H1 (cell line): ENCODE measurements around the gene TNFRSF8. TPM values are rescaled to one million over a fixed set of nuclear protein-coding genes. Genes with fewer than 3 reads are reported as not detected.

Experiments used
- CTCF ChIA-PET: fragments of 300-600 bp; sonication (Branson Sonifier 250); formaldehyde crosslinking; loops from one replicate; lab custom pipeline; 2021; ENCODE audit not compliant: partially characterized antibody; lab: Charles Lee
- POLR2A ChIA-PET: fragments of 300-600 bp; sonication (Branson Sonifier 250); formaldehyde crosslinking; loops from one replicate; lab custom pipeline; 2021; ENCODE audit warnings: inconsistent platforms; ENCODE audit not compliant: partially characterized antibody; lab: Charles Lee
- DNase-seq, 2 experiments: peaks; one replicate each; pipeline versions ENCODE4 v3.0.0 to v3.0.0-alpha.2; 2010 to 2022; ENCODE audit warnings: low spot score in 2 of 2, low read depth in 1 of 2, mixed read lengths in 1 of 2
- FAIRE-seq: peaks from 2 replicates; lab custom pipeline; 2011; peaks lifted over from hg19 to GRCh38; lab: Jason Lieb, UNC
- H2AFZ ChIP-seq: 2 replicates; pipeline ENCODE4 v1.8.1; 2012; ENCODE audit warnings: low read length, inconsistent platforms
- H2AK5ac ChIP-seq: 2 replicates; pipeline ENCODE4 v1.6.1; 2013; ENCODE audit warnings: low read depth, low read length
- H2BK120ac ChIP-seq: replicated peaks from 2 replicates; pipeline ENCODE3; 2013; ENCODE audit warnings: low read depth, low read length, inconsistent platforms
- H2BK12ac ChIP-seq: 2 replicates; pipeline ENCODE4 v1.6.1; 2013; ENCODE audit warnings: low read depth, low read length
- H2BK15ac ChIP-seq: 2 replicates; pipeline ENCODE4 v1.6.1; 2013; ENCODE audit warnings: low read length
- H2BK20ac ChIP-seq: 2 replicates; pipeline ENCODE4 v1.6.1; 2013; ENCODE audit warnings: low read length
- H2BK5ac ChIP-seq: 2 replicates; pipeline ENCODE4 v1.6.1; 2013; ENCODE audit warnings: low read depth, low read length
- H3K14ac ChIP-seq: 2 replicates; pipeline ENCODE4 v1.6.1; 2013; ENCODE audit warnings: inconsistent platforms; ENCODE audit not compliant: insufficient read length
- H3K18ac ChIP-seq: 2 replicates; pipeline ENCODE4 v1.6.1; 2013; ENCODE audit warnings: low read length; ENCODE audit errors: extremely low read depth
- H3K23ac ChIP-seq: 2 replicates; pipeline ENCODE4 v1.6.1; 2013; ENCODE audit warnings: inconsistent platforms; ENCODE audit not compliant: insufficient read length
- H3K23me2 ChIP-seq: 2 replicates; pipeline ENCODE4 v1.6.1; 2013; ENCODE audit warnings: low read depth, low read length
- H3K27ac ChIP-seq: 2 replicates; pipeline ENCODE4 v1.6.1; 2011; ENCODE audit warnings: low read depth, low read length, inconsistent platforms
- H3K27me3 ChIP-seq, 4 experiments: replicated peaks in 1 of 4; 1 replicate in 1 of 4; 2 replicates in 3 of 4; pipeline versions ENCODE4 v1.6.1 to v1.8.1; 2011 to 2013; ENCODE audit warnings: low read length in 3 of 4, mild to moderate bottlenecking in 3 of 4, inconsistent platforms in 2 of 4, mixed read lengths in 2 of 4, moderate library complexity in 1 of 4; ENCODE audit not compliant: control insufficient read depth in 3 of 4, insufficient read depth in 3 of 4; ENCODE audit errors: extremely low read depth in 1 of 4
- H3K36me3 ChIP-seq, 4 experiments: 2 replicates each; pipeline versions ENCODE4 v1.6.1 to v1.8.1; 2011 to 2013; ENCODE audit warnings: mild to moderate bottlenecking in 4 of 4, low read length in 3 of 4, moderate library complexity in 2 of 4, control low read depth in 1 of 4, inconsistent platforms in 1 of 4; ENCODE audit not compliant: insufficient read depth in 4 of 4, control insufficient read depth in 2 of 4
- H3K4ac ChIP-seq: replicated peaks from 2 replicates; pipeline ENCODE3; 2013; ENCODE audit warnings: low read length, low read depth, mixed read lengths, inconsistent platforms; ENCODE audit not compliant: insufficient read length
- H3K4me1 ChIP-seq, 4 experiments: replicated peaks in 1 of 4; 1 replicate in 1 of 4; 2 replicates in 3 of 4; pipeline versions ENCODE4 v1.6.1 to v1.8.1; 2011 to 2013; ENCODE audit warnings: low read length in 3 of 4, inconsistent platforms in 2 of 4, mixed read lengths in 1 of 4; ENCODE audit not compliant: insufficient read depth in 4 of 4, control insufficient read depth in 3 of 4
- H3K4me2 ChIP-seq, 2 experiments: 2 replicates each; pipeline versions ENCODE4 v1.6.1 to v1.8.1; 2011 to 2013; ENCODE audit warnings: low read depth in 2 of 2, low read length in 2 of 2, control low read depth in 1 of 2, inconsistent platforms in 1 of 2, mild to moderate bottlenecking in 1 of 2; ENCODE audit not compliant: insufficient read depth in 1 of 2
- H3K4me3 ChIP-seq, 4 experiments: fragments of 200-600, 300-600 bp in 1 of 4; sonication (generic), shearing (Covaris generic), sonication (Bioruptor Twin) in 1 of 4; 2 replicates each; pipeline versions ENCODE4 v1.5.1 to v1.8.1; 2011 to 2016; ENCODE audit warnings: low read length in 4 of 4, low read depth in 3 of 4, control low read depth in 2 of 4, inconsistent platforms in 2 of 4, mild to moderate bottlenecking in 2 of 4, mixed read lengths in 1 of 4, moderate library complexity in 1 of 4; ENCODE audit not compliant: insufficient read depth in 2 of 4; ENCODE audit errors: extremely low read depth in 1 of 4
- H3K56ac ChIP-seq: replicated peaks from 2 replicates; pipeline ENCODE3; 2013; ENCODE audit warnings: low read depth, mild to moderate bottlenecking, mixed read lengths, low read length, inconsistent platforms; ENCODE audit not compliant: insufficient read length
- H3K79me1 ChIP-seq: 2 replicates; pipeline ENCODE4 v1.6.1; 2013; ENCODE audit warnings: low read depth, low read length, control low read depth
- H3K79me2 ChIP-seq, 2 experiments: 2 replicates each; pipeline versions ENCODE4 v1.6.1 to v1.8.1; 2012 to 2013; ENCODE audit warnings: low read length in 2 of 2, mild to moderate bottlenecking in 2 of 2, inconsistent platforms in 1 of 2; ENCODE audit not compliant: insufficient read depth in 2 of 2, control insufficient read depth in 1 of 2
- H3K9ac ChIP-seq, 4 experiments: replicated peaks in 1 of 4; 1 replicate in 1 of 4; 2 replicates in 3 of 4; pipeline versions ENCODE4 v1.6.1 to v1.8.1; 2011 to 2013; ENCODE audit warnings: low read depth in 3 of 4, low read length in 3 of 4, control low read depth in 2 of 4, mild to moderate bottlenecking in 2 of 4, moderate library complexity in 2 of 4, inconsistent platforms in 1 of 4; ENCODE audit errors: extremely low read depth in 1 of 4
- H3K9me3 ChIP-seq, 2 experiments: 2 replicates each; pipeline versions ENCODE4 v1.6.1 to v1.8.1; 2012 to 2013; ENCODE audit warnings: mild to moderate bottlenecking in 2 of 2, moderate library complexity in 2 of 2, control low read depth in 1 of 2, inconsistent platforms in 1 of 2, low read depth in 1 of 2, low read length in 1 of 2, mixed read lengths in 1 of 2; ENCODE audit not compliant: insufficient read depth in 2 of 2
- H4K20me1 ChIP-seq, 2 experiments: replicated peaks in 1 of 2; 2 replicates each; pipeline versions ENCODE3 to v1.8.1; 2011 to 2013; ENCODE audit warnings: inconsistent platforms in 2 of 2, low read length in 2 of 2, mild to moderate bottlenecking in 1 of 2; ENCODE audit not compliant: insufficient read depth in 2 of 2, control insufficient read depth in 1 of 2
- H4K5ac ChIP-seq: 2 replicates; pipeline ENCODE4 v1.6.1; 2013; ENCODE audit warnings: low read length, low read depth, mixed read lengths, inconsistent platforms; ENCODE audit not compliant: insufficient read length
- H4K8ac ChIP-seq: 2 replicates; pipeline ENCODE4 v1.8.0; 2013; ENCODE audit warnings: mild to moderate bottlenecking, moderate library complexity, low read length, inconsistent platforms; ENCODE audit not compliant: insufficient read depth; ENCODE audit errors: extremely low read depth
- H4K91ac ChIP-seq: replicated peaks from 2 replicates; pipeline ENCODE3; 2013; ENCODE audit warnings: low read length, mixed read lengths, inconsistent platforms; ENCODE audit not compliant: insufficient read length
- ASH2L ChIP-seq: fragments of 200-600, 300-600 bp; sonication (generic); IDR thresholded peaks from one replicate; pipeline ENCODE4 v1.7.1; 2017; ENCODE audit warnings: low read length
- BRCA1 ChIP-seq: IDR thresholded peaks from 2 replicates; pipeline ENCODE4 v1.6.1; 2012; ENCODE audit warnings: low read depth, low read length, improper control_type of control experiment
- EGR1 ChIP-seq: IDR thresholded peaks from 2 replicates; pipeline ENCODE4 v1.6.1; 2011; ENCODE audit warnings: low read depth, low read length, borderline replicate concordance
- GTF2F1 ChIP-seq: IDR thresholded peaks from 2 replicates; pipeline ENCODE4 v1.6.1; 2012; ENCODE audit warnings: low read depth, low read length, improper control_type of control experiment, borderline replicate concordance
- JUND ChIP-seq: IDR thresholded peaks from 2 replicates; pipeline ENCODE4 v1.6.1; 2011; ENCODE audit warnings: mild to moderate bottlenecking, improper control_type of control experiment, low read length
- SAP30 ChIP-seq: fragments of 300-600 bp; sonication (generic); IDR thresholded peaks from 2 replicates; pipeline ENCODE4 v1.7.1; 2012; ENCODE audit warnings: low read length, moderate library complexity, mild to moderate bottlenecking, inconsistent platforms; ENCODE audit not compliant: insufficient read depth, insufficient replicate concordance
- WGBS, 2 experiments: shearing (Covaris generic) in 1 of 2; methylation state at CpG; one replicate each; pipeline versions ENCODE4 v1.1.6 to v1.1.7; 2013 to 2015; ENCODE audit warnings: low lambda C conversion rate in 2 of 2, mixed read lengths in 2 of 2, inconsistent platforms in 1 of 2, low coverage in 1 of 2, missing lambda C conversion rate in 1 of 2; ENCODE audit not compliant: insufficient replicate concordance in 2 of 2, insufficient coverage in 1 of 2, insufficient read length in 1 of 2; ENCODE audit errors: extremely low coverage in 1 of 2, missing lambda C conversion rate in 1 of 2; 5-methylcytosine and 5-hydroxymethylcytosine counted together
- polyA plus RNA-seq, 7 experiments: library from polyadenylated mRNA; depleted of rRNA in 3 of 7; stranded (reverse) in 5 of 7; unstranded in 2 of 7; fragments of >200 nt in 5 of 7; fragments of 200-250 nt in 2 of 7; gene quantifications; 1 replicate in 5 of 7; 2 replicates in 1 of 7; 4 replicates in 1 of 7; pipeline versions ENCODE4 v1.2.1 to v1.2.3, GENCODE V29; 2011 to 2013; ENCODE audit warnings: missing spikeins in 2 of 7, mixed read lengths in 2 of 7
- total RNA-seq: library from RNA; stranded (reverse); fragmentation: NEBNext Ultra II Directional; extraction: Animal tissue kit (Norgen Biotek cat#: 25700); gene quantifications from 2 replicates; pipeline ENCODE4 v1.2.1, GENCODE V29; 2021

Gene TNFRSF8
- total and polyA plus RNA-seq, 2 of the 8 experiments (the other 6 are each of a cell fraction or from before 2014, with no cell fraction given) = 23.2 to 32.7 TPM

DNA sequence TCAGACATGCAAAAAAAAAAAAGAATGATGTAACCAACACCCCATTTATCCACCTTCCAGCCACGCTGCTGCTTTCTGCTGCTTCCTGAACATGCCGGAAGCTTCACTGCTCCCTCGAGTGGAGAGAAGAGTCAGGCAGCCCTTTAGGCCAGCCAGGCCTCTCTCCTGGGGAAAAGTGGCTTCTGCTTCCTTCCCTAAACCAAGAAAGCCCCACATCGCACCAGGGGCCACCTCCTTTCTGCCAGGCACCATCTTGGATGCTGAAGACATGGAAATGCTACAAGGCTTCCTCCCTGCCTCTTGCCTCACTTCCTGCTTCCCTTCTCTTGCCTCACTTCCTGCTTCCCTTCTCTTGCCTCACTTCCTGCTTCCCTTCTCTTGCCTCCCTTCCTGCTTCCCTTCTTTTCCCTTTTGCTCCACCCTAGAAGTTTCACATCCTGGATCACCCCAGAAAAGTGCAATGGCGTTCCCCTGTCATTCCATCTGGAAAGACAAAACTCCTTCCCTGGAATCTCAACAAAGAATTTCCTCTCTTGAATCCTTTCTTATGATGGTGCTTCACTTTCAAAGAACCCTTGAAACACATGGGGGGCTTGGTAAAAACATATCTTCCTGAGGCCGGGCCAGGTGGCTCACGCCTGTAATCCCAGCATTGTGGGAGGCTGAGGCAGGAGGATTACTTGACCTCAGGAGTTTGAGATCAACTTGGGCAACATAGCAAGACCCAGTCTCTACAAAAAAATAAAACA, 18.7 kb downstream of the TNFRSF8 start:
- no peak for DNase-seq
- WGBS, 2 experiments = 89% methylated on average over 7 of the region's 7 CpGs; no CpG with 5 or more reads in 1 of the 2 experiments
- H3K23ac ChIP-seq = no peak overlapping the region
- no peak overlapping the region for H3K18ac ChIP-seq
- no peaks in the 10 kb centered on the region for H3K27me3 ChIP-seq
- TF ChIP-seq GTF2F1 = no peak
- no peak for TF ChIP-seq EGR1
- no peak for TF ChIP-seq ASH2L
- TF ChIP-seq BRCA1 = no peak
- no peak for TF ChIP-seq JUND
- no peak for TF ChIP-seq SAP30
- TF ChIP-seq, all 59 proteins: peak for 0
- no peak overlapping the region for H2AFZ ChIP-seq
- ChIA-PET POLR2A (no interaction called here), CTCF (interaction anchor here (1.5 kb wide), 1 partner anchor 13 kb away, joined by 4 read pairs; no protein-coding TSS in a partner anchor)
- no peak overlapping the region for H3K4ac ChIP-seq
- H2BK15ac ChIP-seq = no peak overlapping the region
- H3K9ac ChIP-seq = no peak overlapping the region
- H4K8ac ChIP-seq = no peak overlapping the region
- H3K14ac ChIP-seq = no peak overlapping the region
- H2AK5ac ChIP-seq = no peak overlapping the region
- H3K23me2 ChIP-seq = peaks cover 6% of the 10 kb centered on the region; the same call in 1 of the 2 replicates
- no peak overlapping the region for H3K56ac ChIP-seq
- peaks cover 0 to 6% of the 10 kb centered on the region in 2 experiments for H4K20me1 ChIP-seq
- H3K79me2 ChIP-seq = peaks cover 0 to 4% of the 10 kb centered on the region in 2 experiments; a peak in 1 of 4 replicates
- H3K9me3 ChIP-seq = no peaks in the 10 kb centered on the region; a peak in 1 of 4 replicates
- no peak overlapping the region for H3K27ac ChIP-seq
- no peak overlapping the region for H4K5ac ChIP-seq
- peaks cover 3% of the 10 kb centered on the region for H3K79me1 ChIP-seq
- H2BK12ac ChIP-seq = no peak overlapping the region
- H2BK20ac ChIP-seq = no peak overlapping the region
- H3K36me3 ChIP-seq = peaks cover 0 to 5% (median 1%) of the 10 kb centered on the region in 4 experiments; a peak in 4 of 8 replicates
- FAIRE-seq = no peak
- H3K4me3 ChIP-seq = no peak overlapping the region
- H3K4me1 ChIP-seq = peaks cover 3 to 14% (median 6%) of the 10 kb centered on the region in 4 experiments
- H2BK5ac ChIP-seq = no peak overlapping the region
- H3K4me2 ChIP-seq = no peak overlapping the region
- H4K91ac ChIP-seq = no peak overlapping the region
- H2BK120ac ChIP-seq = no peak overlapping the region
